T-helper 1 cell (primary cell): ENCODE results near the gene WRAP53.

ENCODE experiments used
- DNase-seq, 5 donors: peaks; one replicate each; pipeline ENCODE4 v3.0.0-alpha.2; 2012 to 2020

The WRAP53 gene

GRCh38 chr17:7747635-7748071 lies 59.4 kb downstream of the WRAP53 start:
- no peak for DNase-seq

- DNase-seq = no peak
These were observed 59.9 kb downstream of the WRAP53 start for GRCh38 chr17:7748076-7748775.

GRCh38 chr17:7750321-7750821 lies 62.1 kb downstream of the WRAP53 start:
- DNase-seq = no peak
